ENCODE measurements around the gene CEP104. TPM values are rescaled to one million over a fixed set of nuclear protein-coding genes. Genes with fewer than 3 reads are reported as not detected.

The CEP104 gene
- total and polyA plus RNA-seq, 9 of the 15 experiments (the other 6 are each of a cell fraction or from before 2014, with no cell fraction given), result 11.2 to 63.4 (median 42.6) TPM

DNA sequence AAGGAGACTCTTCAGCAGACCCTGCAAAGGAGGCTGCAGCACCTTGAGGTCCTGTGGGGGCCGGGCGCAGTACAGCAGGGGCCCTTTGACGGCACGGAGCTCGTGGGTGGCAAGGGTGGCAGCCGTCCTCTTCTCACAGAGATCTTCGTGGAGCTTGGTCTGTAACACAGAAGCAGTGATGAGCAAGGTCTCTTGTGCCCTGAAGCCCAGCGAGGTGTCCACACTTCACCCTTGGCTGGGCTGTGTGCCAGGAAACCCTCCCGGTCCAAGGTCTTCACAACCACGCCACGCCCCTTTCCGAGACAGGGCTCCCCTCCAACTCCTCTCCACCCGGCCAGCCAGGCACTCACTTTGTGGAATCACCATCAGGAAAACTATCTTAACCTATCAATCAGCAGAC lies 72.0 kb downstream of the CEP104 start:
- ChIA-PET POLR2A (interaction anchor here (1.0 to 5.0 kb wide), 5 partner anchors 9 to 70 kb away, joined by 3 to 41 read pairs (median 4); partner anchors contain the start of gene LRRC47), CTCF (ENCODE audit: low intra/inter-chr PET ratio) (interaction anchor here (0.7 to 1.6 kb wide), 4 partner anchors 84 to 127 kb away, joined by 3 to 7 read pairs (median 5); no protein-coding TSS in a partner anchor)
- Histone ChIP-seq H4K20me1 (replicated peaks; ENCODE audit: control insufficient read depth, insufficient read depth, low read length) (peaks cover 7% of the 10 kb centered on the region; the same call in 1 of the 2 replicates), H3K4me3 (no peak overlapping the region), H3K27ac (ENCODE audit: extremely low read depth, low read depth, low read length) (no peak overlapping the region), H2AFZ (ENCODE audit: low read depth, low read length) (no peak overlapping the region), H3K9ac (ENCODE audit: insufficient read depth in 1 of 2, low read depth in 2 of 2, low read length in 2 of 2) (no peak overlapping the region), H3K9me3 (replicated peaks; ENCODE audit: control insufficient read depth, insufficient read depth, low read depth, low read length) (no peaks in the 10 kb centered on the region), H3K27me3 (ENCODE audit: control insufficient read depth in 2 of 2, insufficient read depth in 2 of 2, low read length in 2 of 2) (no peaks in the 10 kb centered on the region), H3K9me1 (ENCODE audit: control insufficient read depth, insufficient read depth, low read length) (no peaks in the 10 kb centered on the region), H3K4me2 (ENCODE audit: insufficient read depth, low read length) (no peak overlapping the region), H3K4me1 (replicated peaks in 1 of 2; ENCODE audit: control insufficient read depth in 2 of 2, insufficient read depth in 2 of 2, low read length in 2 of 2) (peaks cover 0 to 31% of the 10 kb centered on the region in 2 experiments; a peak in 2 of 5 replicates), H3K79me2 (ENCODE audit: control insufficient read depth, insufficient read depth, low read length) (peaks cover 26% of the 10 kb centered on the region), H3K36me3 (ENCODE audit: control insufficient read depth, insufficient read depth, low read length) (peaks cover 98% of the 10 kb centered on the region)
- 82% methylated on average over 11 of the region's 13 CpGs for WGBS (ENCODE audit: insufficient coverage, low coverage, missing lambda C conversion rate)
- TF ChIP-seq ZNF436 (CRISPR knock-in tag; IDR thresholded peaks at IDR 0.05) (no peak), RBM22 (IDR thresholded peaks at IDR 0.05; ENCODE audit: low read depth, low read length, poor library complexity, severe bottlenecking) (peak; percentile 23), POLR2A (conservative IDR thresholded peaks at IDR 0.05) (0 out of 2 replicates have a peak, but pooled peaks have one; percentile 20), POLR2G (IDR thresholded peaks at IDR 0.05; ENCODE audit: low read depth, low read length) (peak; percentile 55)
- TF ChIP-seq, protein P1, sequence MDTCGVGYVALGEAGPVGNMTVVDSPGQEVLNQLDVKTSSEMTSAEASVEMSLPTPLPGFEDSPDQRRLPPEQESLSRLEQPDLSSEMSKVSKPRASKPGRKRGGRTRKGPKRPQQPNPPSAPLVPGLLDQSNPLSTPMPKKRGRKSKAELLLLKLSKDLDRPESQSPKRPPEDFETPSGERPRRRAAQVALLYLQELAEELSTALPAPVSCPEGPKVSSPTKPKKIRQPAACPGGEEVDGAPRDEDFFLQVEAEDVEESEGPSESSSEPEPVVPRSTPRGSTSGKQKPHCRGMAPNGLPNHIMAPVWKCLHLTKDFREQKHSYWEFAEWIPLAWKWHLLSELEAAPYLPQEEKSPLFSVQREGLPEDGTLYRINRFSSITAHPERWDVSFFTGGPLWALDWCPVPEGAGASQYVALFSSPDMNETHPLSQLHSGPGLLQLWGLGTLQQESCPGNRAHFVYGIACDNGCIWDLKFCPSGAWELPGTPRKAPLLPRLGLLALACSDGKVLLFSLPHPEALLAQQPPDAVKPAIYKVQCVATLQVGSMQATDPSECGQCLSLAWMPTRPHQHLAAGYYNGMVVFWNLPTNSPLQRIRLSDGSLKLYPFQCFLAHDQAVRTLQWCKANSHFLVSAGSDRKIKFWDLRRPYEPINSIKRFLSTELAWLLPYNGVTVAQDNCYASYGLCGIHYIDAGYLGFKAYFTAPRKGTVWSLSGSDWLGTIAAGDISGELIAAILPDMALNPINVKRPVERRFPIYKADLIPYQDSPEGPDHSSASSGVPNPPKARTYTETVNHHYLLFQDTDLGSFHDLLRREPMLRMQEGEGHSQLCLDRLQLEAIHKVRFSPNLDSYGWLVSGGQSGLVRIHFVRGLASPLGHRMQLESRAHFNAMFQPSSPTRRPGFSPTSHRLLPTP (IDR thresholded peaks at IDR 0.05; ENCODE audit: borderline replicate concordance, extremely low read depth, insufficient read length), result no peak
- DNase-seq (ENCODE audit: extremely low read depth in 1 of 4, low spot score in 3 of 4) (no peak), FAIRE-seq (no peak), ATAC-seq (no peak)
- intact Hi-C loops (cut with micrococcal nuclease), result loop anchor here (1.0 kb wide), 2 partner anchors 16 to 122 kb away; no protein-coding TSS in a partner anchor
- no TSS peak for BruUV-seq (replicated peaks)
- in situ Hi-C loops (cut with MboI), result no loop called here
